GOT3 (cell line): ENCODE data around the gene PITPNM3.

ENCODE experiments used
- DNase-seq: peaks from one replicate; lab custom pipeline; 2025; ENCODE audit warnings: mixed read lengths; lab: John Stamatoyannopoulos, UW

Gene PITPNM3

GRCh38 chr17:6462692-6463091 is 93.7 kb downstream of the PITPNM3 start:
- no peak for DNase-seq

GRCh38 chr17:6461792-6462524 is 94.4 kb downstream of the PITPNM3 start:
- no peak for DNase-seq

- no peak for DNase-seq
Observed at GRCh38 chr17:6461246-6461645, 95.1 kb downstream of the PITPNM3 start.

- DNase-seq: no peak
Observed at GRCh38 chr17:6460531-6461161, 95.7 kb downstream of the PITPNM3 start.

DNA sequence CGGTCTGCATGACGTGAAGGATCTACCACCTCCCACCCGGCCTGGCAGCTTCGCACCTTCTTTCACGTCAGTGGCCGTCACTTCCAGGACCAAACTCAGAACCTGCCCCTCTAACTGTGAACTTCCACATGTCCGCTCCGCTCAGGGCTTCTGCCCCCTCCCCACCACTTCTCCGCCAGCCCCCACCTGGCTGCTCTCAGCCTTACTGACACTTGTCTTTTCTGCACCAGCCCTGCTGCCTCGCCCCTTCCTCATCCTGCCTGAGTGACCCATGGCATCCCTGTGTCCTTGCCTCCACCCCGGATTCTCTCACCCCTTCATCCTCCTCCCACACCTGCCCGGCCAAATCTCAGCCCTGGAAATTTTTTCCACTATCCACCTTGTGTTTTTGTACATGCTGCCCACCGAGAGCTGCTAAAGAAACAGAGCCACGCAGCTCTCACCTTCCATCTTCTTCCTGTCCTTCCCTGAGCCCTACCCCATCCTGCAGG is 97.8 kb downstream of the PITPNM3 start:
- no peak for DNase-seq

DNA sequence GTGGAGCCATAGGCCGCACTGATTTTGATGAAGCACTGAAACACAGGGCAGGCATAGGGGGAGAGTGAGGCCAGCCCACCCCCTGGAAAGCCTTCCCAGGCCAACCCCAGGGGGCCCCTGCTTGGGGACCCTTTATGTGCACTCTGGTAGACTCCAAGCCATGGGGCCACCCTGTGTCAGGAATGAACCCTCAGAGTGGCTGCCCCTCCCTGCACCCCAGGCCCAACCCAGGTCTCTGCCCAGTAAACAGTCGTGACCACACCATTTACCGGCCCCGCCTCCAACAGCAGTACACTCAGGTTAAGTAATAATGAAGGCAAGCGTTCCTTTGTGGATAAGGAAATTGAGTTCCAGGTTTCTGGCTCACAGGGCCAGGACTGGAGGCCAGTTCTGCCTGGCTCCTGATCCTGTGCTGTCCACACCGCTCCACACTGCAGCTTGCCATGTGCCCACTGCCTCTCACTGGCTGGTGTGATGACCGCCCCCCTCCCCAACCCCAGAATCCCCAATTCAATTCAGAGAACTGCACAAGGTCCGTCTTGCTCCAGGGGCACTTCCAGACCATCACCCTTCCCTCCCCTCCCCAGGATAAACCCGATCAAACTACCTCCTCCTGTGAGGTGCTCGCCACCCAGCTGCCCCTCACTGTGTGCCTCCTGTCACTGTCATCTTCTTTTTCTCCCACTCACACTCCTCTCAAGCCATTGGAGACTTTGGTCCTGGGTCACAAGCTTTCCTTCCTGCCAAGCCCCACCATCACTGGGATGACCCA is 98.5 kb downstream of the PITPNM3 start:
- no peak for DNase-seq

- DNase-seq: no peak
Observed at GRCh38 chr17:6456914-6457687, 99.3 kb downstream of the PITPNM3 start.

GRCh38 chr17:6456321-6456720 is 100.0 kb downstream of the PITPNM3 start:
- DNase-seq: no peak

- no peak for DNase-seq
Observed at GRCh38 chr17:6455321-6455705, 101.0 kb downstream of the PITPNM3 start.

GRCh38 chr17:6454495-6455320 is 101.6 kb downstream of the PITPNM3 start:
- no peak for DNase-seq

DNA sequence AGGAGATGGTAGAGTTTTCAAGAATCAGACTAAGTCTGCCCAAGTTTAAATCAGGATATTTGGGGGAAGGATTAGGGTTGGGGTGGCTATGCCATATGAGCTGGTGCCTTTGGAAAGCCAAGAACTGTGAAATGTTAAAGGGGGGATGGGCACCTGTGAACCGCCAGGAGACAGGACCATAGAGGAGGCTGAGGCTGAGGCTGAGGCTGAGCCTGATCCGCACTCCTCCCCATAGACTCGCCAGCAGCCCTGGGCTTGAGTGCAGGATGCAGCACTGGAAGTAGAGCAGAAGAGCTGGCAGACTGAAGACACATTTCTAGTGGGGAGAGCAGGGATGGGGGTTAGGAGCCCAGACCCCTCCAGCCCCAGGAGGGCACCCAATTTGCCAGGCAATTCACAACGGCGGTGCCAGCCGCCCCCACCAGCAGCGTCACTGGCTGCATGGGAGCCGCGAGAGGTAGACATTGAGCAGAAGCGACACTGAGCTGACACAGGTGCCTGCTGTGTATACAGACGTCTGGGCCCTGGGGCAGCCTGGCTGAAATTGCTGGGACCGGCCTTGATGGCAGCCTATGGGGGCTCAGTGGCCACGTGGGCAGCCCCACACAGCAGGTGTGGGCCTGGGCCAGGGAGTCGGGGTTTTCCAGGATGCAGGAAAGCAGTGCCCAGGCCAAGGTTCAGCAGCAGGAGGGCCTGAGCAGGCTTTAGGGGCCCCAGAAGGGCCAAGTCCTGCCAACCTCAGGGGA is 102.9 kb downstream of the PITPNM3 start:
- no peak for DNase-seq

DNA sequence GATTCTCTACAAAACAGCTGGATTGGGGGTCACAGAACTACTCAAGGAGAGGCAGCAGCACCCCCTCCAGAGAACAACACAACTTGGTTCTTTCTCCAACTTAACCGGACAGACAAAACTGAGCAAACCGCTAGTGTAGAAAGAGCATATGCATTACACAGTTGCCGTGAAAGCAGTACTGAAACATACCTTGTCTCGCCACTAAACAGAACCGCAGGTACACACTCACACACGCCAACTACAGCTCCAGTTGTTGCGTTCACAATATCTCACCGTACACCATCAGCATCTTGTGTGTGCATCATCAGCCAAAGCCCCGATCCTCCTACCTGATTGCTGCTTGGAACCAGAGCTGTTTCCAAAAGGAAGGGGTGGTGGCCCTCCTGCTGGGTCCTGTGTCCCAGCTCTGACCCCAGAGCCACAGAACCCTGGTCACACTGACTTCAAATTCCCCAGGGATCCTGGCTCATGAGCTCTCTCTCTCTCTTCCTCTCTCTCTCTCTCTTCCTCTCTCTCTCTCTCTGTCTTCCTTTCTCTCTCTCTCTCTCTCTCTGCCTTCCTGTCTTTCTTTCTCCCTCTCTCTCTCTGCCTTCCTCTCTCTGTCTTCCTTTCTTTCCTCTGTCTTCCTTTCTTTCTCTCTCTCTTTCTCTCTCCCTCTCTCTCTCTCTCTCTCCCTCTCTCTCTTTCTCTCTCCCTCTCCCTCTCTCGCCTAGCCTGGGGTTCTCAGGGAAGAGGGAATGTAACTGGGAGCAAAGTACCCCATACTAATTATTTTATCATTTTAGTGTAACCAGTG is 103.7 kb downstream of the PITPNM3 start:
- DNase-seq: no peak

DNA sequence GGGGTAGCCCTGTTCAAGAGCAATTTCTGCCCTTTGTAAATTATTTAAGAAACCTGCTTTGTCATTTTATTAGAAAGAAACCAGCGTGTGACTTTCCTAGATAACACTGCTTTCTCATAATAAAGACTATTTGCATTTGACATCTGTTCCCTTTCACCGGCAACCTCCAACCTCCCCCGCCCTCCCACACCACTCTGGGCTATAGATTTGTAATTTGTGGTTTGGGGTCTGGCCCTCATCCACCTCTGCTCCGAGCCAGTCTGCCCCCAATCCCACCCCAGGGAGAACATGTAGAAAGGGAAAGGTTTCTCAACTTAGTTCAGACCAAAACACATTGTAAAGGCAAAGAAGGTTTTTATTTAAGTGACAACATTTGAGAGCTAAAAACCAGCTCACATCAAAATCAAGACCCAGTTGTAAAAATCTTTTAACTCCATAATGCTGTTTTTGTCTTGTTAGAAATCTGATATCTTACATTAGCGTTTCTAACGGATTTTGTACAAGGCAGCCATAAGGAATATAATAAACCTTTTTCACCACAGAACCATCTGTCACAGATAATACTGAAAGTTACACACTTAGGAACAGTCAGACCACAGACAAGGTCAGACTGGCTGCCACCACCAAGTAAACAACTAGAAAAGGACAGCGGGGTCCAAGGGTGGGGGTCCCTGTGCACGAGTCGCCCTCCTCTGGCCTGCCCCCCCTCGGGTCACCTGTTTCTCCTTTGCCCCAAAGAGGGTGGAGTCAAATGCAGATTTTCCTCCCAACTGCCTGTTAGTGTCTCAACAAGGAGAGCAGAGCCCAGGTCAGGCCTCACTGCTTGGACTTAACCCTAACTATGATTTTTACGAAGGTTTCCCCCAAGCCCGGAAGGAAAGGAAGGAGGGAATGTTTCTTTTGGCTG is 105.2 kb downstream of the PITPNM3 start:
- no peak for DNase-seq

- DNase-seq: no peak
Observed at GRCh38 chr17:6449307-6449706, 107.0 kb downstream of the PITPNM3 start.

GRCh38 chr17:6448473-6448872 is 107.9 kb downstream of the PITPNM3 start:
- DNase-seq: no peak

- no peak for DNase-seq
Observed at GRCh38 chr17:6446516-6447100, 109.7 kb downstream of the PITPNM3 start.

DNA sequence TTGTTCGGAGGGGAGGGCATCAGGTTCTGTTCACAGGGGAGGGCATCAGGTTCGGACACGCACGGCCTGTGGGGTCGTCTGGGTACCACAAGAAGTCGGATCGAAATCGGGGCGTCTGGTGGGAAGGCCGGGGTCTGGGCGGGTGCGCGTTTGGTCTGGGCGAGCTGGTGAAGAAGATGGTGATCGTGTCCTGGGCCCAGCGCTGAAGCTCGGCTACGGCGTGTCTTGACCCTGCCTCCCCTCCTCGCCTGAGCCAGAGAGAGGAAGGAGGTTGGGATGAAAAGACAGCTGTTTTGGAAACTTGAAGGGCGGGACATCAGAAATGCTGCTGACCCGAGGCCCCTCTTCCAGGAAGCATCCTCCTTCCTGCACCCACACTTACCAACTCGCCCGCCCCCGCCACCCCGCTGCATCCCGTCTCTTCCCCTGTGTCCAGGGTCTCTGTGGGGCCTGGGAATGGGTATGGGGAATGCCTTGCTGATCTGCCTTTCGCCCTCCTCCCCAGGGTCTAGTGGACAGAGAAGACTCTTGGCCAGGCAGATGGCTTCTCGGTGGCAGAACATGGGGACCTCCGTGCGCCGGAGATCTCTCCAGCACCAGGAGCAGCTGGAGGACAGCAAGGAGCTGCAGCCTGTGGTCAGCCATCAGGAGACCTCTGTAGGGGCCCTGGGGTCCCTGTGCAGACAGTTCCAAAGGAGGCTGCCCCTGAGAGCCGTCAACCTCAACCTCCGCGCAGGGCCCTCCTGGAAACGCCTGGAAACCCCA is 111.6 kb downstream of the PITPNM3 start:
- DNase-seq: no peak
